GM20000 (cell line): ENCODE results near the gene ADK.
"Not testable (repeated sequence)": the region's sequence is repeated elsewhere in the genome, so short reads cannot be mapped to it uniquely, and the experiment has no call there.

ENCODE experiments used
- DNase-seq: peaks from one replicate; pipeline ENCODE4 v3.0.0; 2012; ENCODE audit warnings: low spot score
- TF ChIP-seq, protein P1 (sequence below): IDR thresholded peaks from 2 replicates; pipeline ENCODE4 v1.5.1; 2012; ENCODE audit warnings: mild to moderate bottlenecking, control low read depth; ENCODE audit errors: extremely low read depth, missing control alignments

The ADK gene

DNA sequence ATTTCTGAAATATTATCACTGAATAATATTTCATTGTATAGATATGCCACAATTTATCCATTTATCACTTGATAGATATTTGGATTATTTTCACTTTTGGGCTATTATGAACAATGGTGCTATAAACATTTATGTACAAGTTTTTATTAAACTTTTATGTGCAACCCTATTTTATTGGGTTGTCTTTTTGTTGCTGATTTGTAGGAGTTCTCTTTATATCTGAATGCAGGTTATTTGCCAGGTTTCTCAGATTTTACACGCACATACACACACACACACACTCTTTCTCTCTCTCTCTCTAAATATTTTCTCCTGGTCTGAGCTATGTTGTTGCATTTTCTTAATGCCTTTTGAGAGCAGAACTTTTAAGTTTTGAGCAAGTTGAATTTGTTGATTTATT lies 36.2 kb downstream of the ADK start:
- TF ChIP-seq, protein P1, sequence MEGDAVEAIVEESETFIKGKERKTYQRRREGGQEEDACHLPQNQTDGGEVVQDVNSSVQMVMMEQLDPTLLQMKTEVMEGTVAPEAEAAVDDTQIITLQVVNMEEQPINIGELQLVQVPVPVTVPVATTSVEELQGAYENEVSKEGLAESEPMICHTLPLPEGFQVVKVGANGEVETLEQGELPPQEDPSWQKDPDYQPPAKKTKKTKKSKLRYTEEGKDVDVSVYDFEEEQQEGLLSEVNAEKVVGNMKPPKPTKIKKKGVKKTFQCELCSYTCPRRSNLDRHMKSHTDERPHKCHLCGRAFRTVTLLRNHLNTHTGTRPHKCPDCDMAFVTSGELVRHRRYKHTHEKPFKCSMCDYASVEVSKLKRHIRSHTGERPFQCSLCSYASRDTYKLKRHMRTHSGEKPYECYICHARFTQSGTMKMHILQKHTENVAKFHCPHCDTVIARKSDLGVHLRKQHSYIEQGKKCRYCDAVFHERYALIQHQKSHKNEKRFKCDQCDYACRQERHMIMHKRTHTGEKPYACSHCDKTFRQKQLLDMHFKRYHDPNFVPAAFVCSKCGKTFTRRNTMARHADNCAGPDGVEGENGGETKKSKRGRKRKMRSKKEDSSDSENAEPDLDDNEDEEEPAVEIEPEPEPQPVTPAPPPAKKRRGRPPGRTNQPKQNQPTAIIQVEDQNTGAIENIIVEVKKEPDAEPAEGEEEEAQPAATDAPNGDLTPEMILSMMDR: no peak
- no peak for DNase-seq

DNA sequence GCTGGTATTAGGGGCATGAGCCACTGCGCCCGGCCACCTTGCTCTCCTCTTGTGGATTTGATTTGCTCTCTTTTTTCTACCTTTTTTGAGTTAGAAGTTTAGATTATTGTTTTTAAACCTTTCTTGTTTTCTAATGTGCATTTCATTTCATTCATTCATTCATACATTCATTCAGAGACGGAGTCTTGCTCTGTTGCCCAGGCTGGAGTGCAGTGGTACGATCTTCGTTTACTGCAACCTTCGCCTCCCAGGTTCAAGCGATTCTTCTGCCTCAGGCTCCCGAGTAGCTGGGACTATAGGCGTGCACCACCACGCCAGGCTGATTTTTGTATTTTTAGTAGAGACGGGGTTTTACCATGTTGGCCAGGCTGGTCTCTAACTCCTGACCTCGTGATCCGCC lies 37.6 kb downstream of the ADK start:
- not testable (repeated sequence) for DNase-seq

DNA sequence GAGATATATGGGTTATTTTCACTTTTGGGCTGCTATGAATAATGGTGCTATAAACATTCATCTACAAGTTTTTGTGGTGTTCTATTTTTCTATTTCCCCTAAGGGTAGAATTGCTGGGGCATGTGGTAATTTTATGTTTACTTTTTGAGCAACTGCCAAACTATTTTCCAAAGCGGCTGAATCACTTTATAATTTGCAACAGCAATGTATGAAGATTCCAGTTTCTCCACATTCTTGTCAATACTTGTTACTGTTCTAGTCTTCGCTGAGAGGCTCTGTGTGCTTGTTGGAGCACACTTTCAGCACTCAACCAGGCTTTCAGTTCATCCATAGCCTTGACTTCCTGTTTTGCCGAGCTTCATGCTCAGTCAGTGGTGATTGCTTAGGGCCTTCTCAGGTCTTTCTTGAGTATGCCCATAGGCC lies 39.0 kb downstream of the ADK start:
- peak; percentile 42 for DNase-seq
- TF ChIP-seq, protein P1: no peak

DNA sequence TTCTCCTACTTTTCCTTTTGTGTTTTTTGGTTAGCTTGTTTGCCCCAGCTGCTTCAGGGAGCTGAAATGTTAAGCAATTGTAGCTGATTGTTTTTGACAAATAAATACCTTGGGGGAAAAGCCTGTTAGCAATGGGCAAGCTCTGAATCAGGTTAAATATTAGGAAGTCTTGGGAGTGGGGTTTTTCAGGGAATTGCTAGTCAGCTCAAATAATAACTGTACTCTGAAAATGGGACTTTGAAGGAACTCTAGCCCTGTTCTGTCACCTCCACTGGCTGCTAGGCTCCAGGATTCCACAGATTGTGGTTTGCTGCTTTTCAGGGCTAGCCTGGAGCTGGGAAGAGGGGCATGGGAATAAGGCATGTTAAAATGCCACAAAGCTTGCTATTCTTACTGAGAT lies 39.5 kb downstream of the ADK start:
- TF ChIP-seq, protein P1: no peak
- DNase-seq: no peak

DNA sequence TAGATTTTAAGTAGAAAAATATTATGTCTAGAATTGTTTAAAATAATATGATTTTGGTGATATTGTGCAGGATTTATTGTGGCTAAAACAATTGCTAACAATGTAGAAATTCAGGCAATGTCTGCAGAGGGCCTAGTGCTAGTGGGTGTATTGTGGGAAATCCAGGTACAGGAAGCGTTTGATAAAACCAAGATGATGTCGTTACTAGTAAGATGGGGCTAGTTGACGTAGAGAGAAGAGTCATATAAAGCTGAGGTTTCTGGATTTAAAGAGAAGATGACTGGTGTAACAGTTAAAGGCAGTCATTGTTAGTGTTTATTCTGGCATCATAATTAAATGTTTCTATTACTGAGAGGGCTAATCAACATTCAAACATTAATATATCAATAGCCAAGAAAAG lies 43.5 kb downstream of the ADK start:
- TF ChIP-seq, protein P1: no peak
- no peak for DNase-seq

DNA sequence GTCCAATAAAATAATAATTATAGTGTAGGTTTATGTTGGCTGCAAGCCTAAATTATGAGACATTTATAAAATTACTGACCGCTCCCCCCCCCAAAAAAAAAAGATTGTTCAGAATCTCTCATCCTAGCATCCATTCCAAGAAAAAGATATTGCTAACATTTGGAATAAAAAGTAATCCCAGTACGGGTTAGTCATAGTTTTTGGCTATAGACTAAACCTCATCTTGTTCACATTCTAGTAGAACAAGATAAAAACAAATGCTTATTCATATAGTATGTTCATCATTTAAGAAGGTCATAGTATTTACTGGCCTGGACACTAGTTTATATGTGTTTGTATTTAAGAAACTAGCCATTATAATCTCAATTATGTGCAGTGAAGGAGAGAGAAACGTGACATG lies 44.0 kb downstream of the ADK start:
- no peak for DNase-seq
- TF ChIP-seq, protein P1: no peak

DNA sequence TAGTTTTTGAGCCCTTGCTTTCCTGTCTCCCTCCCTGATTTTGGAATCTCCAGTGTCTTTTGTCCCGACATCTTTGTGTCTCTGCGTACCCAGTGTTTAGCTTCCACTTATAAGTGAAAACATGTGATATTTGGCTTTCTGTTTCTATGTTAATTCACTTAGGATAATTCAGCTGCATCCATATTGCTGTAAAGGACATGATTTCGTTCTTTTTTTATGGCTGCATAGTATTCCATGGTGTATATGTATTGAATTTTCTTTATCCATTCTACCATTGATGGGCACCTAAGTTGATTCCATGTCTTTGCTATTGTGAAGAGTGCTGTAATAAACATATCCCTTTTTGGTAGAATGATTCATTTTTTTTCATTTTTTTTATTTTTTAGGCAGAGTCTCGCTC lies 48.3 kb downstream of the ADK start:
- no peak for DNase-seq
- TF ChIP-seq, protein P1: no peak

DNA sequence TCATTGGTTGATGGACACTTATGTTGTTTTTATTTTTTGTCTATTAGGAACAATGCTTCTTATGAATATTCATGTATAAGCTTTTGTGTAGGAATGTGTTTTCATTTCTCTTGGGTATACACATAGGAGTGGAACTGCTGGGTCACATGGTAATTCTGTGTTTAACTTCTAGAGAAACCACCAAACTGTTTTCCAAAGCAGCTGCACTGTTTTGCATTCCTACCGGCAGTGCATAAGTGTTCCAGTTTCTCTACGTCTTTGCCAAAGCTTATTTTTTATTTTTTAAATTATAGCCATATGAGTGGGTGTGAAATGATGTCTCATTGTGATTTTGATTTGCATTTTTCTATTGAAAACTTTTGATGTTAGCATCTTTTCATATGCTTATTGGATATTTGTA lies 51.3 kb downstream of the ADK start:
- no peak for DNase-seq

More for the DNA sequence above, 51.3 kb downstream of the ADK start:
- TF ChIP-seq, protein P1: no peak
